HG03175 (cell line): ENCODE data around the gene KPNA6.

Source experiments
- ATAC-seq: cut with Tn5 transposase; IDR thresholded peaks from one replicate; pipeline ENCODE4 v1.9.1; 2021; ENCODE audit warnings: mild to moderate bottlenecking, moderate library complexity; ENCODE audit not compliant: unreplicated experiment

The KPNA6 gene

DNA sequence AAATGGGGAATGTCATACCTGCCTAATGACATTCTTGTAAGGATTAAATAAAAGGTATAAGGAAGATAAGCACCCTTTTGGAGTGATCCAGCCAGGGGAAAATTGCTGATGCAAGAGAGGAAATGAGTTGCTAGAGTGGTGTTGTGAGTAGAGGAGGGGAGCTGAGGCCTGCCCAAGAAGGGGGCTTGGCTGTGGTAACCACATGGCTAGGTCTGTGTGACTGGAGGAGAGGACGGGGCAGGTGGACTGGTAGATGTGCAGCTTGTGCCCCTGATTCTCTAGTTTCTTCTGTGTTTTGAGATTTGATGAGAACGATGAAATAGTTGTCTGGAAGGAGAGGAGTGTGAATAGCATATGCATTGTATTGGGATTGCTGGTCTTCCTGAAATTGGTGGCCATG is 78.2 kb downstream of the KPNA6 start:
- ATAC-seq = no peak

DNA sequence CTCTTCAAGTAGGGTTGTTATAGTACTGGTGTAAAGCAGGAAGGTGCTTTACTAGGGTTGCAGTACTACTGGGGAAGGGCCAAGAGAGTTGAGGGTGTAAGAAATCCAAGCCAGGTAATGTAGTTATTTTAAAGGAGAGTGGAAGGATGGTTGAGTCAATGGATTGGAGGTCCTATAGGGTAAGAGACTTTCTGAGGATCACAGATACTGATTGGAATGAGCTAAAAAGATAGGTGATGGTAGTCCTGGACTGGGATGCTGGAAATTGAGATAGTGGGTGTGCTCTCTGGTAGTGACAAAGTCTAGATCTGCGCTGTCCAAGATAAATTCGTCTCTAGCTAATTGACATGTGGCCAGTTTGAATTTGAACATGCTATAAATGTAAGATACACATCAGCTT is 78.6 kb downstream of the KPNA6 start:
- ATAC-seq = no peak

DNA sequence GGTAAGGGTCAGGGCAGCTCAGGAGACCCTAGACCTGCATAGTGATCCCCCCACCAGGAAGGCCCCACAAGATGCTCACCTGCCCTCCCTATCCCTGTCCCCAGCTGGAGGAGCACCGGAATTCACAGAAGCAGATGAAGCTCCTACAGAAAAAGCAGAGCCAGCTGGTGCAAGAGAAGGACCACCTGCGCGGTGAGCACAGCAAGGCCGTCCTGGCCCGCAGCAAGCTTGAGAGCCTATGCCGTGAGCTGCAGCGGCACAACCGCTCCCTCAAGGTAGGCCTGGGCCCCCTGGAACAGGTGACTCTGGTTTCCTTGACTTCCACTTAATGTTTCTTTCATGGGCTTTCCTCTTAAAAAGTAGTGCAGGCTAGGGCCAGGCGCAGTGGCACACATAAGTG is 80.0 kb downstream of the KPNA6 start:
- no peak for ATAC-seq

DNA sequence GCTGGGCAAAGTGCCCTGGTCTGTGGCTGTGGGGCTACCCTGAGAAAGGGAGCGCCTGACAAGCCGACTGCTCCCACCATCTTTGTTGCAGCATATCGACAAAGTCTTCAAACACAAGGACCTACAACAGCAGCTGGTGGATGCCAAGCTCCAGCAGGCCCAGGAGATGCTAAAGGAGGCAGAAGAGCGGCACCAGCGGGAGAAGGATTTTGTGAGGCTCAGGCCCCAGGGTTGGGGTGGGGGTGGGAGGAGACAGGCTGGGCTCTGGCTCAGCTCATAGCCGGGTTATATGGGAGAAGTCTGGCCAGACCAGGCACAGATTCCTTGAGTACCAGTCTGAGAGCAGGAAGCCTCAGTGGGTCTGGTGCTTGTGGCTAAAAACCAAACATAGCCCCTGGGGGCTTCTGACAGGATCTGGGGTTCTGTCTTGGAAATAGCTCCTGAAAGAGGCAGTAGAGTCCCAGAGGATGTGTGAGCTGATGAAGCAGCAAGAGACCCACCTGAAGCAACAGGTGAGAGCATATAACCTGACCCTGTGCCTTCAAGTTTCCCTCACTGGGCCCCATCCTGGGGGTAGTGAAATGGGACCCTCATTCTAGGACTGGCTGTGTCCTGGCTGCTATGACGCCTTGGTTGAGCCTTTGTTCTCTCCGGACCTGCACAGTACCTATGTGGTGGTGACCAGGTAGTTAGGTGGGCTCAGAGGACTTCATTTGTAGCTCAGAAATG is 84.5 kb downstream of the KPNA6 start:
- ATAC-seq = no peak

DNA sequence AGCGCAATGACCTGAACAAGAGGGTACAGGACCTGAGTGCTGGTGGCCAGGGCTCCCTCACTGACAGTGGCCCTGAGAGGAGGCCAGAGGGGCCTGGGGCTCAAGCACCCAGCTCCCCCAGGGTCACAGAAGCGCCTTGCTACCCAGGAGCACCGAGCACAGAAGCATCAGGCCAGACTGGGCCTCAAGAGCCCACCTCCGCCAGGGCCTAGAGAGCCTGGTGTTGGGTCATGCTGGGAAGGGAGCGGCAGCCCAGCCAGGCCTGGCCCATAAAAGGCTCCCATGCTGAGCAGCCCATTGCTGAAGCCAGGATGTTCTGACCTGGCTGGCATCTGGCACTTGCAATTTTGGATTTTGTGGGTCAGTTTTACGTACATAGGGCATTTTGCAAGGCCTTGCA is 87.1 kb downstream of the KPNA6 start:
- ATAC-seq = no peak

DNA sequence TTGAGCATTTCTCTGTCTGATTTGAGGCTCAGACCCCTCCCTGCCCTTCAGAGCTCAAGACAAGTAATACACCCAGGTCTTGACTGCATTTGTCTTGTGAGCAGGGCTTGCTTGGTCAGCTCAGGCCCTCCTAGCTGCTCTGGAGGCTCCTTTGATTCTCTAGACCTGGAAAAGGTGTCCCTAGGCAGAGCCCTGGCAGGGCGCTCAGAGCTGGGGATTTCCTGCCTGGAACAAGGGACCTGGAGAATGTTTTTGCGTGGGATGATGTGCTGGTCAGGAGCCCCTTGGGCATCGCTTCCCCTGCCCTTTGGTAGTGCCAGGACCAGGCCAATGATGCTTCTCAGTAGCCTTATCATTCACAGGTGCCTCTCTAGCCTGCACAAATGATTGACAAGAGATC is 87.7 kb downstream of the KPNA6 start:
- ATAC-seq = no peak

DNA sequence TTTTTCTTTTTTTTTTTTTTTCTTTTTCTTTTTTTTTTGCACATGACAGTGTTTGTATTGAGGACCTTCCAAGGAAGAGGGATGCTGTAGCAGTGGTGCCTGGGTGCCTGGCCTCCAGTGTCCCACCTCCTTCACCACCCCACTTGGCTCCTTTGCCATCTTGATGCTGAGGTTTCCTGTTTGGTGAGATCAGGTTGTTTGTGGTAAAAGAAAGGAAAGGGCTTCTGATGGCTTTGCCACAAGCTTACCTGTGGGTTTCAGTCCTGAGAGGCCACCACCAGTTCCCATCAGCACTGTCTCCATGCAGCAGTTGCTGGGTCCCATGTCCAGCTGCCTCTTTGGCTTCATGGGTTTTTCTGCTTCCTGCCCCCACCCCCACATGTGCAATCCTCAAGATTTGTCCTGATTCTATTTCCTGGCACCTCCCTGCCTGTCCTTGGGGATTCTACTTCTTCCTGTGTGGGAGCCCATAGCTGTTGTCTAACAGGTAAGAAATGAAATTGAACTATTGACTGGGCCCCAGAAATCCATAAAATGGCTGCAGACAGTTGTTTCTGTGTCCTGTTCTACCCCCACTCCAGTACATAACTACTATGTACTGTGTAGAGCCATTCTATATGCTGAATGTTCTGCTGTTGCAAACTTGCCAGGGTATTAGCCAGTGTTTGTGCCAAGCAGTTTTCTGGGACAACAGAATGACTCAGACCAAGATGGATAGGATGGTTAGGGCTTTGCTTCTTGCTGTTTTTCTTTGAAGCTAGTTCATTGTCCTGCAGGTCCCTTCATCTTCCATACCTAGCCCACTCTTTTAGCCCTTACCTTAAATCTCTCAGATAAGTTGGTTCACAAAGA is 88.3 kb downstream of the KPNA6 start:
- no peak for ATAC-seq

DNA sequence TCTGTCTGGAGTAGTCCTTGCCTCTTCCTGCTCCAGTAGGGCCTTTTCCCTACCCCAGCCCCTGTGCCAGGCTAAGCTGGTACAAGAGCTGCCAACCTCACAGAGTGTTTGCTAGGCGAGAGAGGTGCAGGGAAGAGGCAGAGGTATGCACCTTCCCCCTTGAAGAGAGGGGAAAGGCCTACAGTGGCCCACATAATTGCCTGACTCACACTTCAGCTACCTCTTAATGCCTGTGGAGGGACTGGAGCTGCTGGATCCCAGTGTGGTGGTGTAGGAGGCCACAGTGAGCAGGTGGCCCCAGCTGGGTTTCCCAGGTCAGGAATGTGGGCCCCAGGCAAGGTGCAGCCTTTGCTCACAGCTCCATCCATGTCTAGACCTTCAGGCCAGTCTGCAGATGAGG is 89.2 kb downstream of the KPNA6 start:
- ATAC-seq = no peak

DNA sequence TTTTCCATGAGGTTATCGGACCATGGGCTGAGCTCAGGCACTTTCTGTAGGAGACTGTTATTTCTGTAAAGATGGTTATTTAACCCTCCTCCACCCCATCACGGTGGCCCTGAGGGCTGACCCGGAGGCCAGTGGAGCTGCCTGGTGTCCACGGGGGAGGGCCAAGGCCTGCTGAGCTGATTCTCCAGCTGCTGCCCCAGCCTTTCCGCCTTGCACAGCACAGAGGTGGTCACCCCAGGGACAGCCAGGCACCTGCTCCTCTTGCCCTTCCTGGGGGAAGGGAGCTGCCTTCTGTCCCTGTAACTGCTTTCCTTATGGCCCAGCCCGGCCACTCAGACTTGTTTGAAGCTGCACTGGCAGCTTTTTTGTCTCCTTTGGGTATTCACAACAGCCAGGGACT is 90.0 kb downstream of the KPNA6 start:
- no peak for ATAC-seq

DNA sequence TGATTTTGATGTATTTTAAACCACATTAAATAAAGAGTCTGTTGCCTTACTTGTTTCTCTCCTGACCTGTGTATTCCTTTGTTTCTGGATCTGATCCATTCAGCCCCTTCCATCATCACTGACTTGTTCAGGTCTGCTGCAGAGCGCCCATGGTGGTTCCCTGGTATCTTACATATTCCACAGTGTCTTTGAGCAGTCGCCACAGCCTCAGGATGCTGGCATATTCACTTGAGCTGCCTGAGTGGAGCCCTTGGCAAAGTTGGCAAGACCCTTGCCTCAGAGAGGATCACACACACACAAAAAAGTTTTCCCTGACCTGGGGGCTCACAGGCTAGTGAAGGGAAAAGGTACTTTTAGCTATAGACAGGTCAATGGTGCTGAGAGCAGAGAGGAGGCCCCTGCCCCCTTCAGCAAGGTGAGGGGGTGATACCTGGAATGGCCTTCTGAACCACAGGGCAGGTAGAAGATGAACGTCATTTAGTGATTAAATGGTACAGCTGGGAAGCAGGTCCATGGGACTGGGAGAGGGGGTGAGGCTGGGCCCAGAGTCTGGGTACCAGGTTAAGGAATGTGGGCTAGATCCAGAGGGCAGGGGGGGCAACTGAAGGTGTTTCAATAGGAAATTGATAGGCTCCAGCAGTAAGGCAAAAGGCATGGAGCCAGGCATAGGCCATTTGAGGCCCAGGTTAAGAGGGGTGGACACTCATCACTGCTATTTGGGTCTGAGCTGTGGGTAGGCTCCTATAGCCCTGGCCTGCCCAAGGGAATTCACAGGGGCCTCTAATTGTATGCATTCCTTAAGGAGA is 90.6 kb downstream of the KPNA6 start:
- ATAC-seq = no peak

DNA sequence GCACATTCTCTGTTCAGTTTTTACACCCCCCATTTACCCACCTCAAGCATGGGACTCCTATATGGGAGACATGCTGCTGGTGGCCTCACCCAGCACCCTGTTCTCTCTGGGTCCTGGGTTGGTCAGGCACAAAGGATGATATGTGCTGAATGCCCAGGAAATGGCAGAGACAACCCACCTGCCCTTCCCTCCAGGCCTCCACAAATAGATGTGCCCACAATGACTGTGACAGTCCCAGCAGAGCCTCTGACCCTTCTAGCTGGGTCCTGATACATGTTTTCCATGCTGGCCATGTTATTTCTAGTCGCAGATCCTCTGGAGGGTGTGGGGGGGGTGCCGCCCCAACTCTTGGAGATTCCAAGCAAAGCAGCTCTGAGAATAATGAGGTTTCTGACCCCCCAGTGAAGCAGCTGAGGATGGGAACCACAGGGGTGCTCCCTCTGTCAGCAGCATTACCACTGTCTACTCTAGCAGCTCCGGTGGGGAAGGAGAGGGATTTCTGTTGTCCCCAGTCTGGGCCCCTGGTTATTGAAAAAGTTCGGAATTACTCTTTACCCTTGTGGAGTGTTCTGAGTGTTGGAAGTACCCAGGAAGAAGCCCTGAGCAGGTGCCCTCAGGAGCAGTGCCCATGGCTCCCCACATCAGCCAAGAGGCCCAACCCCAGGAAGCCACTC is 91.3 kb downstream of the KPNA6 start:
- no peak for ATAC-seq

DNA sequence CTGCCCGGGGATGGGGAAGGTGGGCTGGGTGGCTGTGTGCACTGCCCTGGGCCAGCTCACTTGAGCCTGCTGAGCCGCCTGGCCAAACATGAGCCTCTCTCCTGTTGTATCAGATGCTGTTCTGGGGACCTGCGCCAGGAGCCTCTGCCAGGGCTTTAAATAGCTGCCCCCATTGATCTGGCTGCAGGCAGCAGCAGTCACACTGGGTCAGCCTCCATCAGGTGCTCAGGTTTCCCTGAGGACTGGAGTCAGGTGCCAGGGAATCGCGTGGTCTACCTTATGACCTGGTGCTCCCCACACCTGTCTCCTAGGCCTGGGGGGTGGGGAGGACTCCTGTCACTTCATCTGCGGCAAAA is 91.8 kb downstream of the KPNA6 start:
- no peak for ATAC-seq

DNA sequence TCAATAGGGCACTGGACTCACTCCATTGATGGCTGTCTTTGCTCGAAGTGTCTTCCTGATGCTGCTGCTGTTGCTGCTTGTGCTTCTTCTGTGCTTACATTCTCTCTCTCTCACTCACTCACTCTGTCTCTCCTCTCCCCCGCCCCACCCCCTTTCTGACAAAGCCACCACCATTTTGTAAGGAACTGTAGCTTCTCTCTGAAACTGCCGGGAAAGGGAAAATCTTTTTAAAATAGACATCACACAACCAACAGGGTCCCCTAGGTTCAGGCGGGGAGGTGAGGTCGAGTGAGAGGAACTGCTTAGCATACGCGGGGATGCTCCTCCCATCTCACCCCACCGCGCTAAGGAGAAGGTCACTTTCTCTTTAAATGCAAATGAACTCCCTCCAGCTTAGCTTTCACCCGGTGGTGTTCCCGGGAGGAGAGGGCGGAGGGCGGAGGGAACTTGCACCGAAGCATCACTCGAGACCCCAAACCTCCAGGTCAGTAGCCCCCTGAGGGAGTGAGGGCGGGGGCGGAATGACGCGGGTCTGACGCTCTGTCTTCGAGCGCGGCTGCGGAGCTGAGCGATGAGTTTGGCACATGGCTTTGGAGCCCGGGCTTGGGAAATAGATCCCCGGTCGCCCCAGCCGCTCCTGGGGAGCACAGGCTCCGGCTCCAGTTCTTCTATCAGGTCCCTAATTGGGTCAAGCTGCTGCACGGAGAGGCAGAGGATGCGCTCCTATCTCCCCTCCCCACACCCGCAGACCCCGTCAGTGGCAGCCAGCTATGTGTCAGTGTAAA is 92.6 kb downstream of the KPNA6 start, which contains the start of gene CCDC28B:
TSS of gene CCDC28B (plus strand) at position 370 of the 785 bp plus-strand sequence. CDS start 1,341 bp downstream, outside the sequence.
- no peak for ATAC-seq

DNA sequence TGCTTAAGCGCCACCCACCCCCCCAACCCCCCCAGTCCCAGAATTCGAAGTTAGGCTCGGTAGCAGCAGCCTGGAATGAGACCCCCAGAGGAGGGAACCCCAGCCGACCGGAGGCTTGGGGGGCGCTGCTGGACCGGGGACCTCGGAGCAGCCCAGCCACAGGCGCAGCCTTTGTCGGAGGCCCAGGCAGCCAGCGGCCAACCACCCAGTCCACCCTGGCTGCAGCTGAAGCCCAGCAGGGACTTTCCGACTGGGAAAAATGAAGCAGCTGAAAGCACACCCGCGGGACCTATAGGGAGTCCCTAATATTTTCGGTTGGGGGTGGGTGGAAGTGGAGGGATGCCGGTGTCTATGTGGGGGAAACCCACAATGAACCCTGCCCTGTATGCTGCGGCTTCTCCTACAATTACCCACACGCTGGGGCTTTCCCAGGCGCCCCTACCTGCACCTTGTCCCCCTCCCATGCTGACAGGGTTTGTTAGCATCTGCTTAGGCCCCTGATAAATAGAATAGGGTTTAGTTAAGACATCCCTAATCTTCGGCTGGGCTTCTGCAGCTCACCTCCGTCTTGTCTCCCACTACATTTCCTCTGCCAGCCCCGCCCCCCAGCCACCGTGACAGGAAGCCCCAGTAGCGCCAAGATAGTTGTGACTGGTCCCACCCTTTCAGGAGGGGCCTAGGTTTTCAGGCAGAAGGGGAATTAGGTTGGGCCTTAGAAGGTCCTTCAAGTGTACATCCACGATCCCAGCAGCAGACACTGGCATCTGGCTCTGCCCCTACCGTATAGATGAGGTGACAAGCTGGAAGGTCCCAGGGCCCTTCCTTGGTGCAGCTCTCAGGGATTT is 93.4 kb downstream of the KPNA6 start:
- peak; percentile 34 for ATAC-seq

DNA sequence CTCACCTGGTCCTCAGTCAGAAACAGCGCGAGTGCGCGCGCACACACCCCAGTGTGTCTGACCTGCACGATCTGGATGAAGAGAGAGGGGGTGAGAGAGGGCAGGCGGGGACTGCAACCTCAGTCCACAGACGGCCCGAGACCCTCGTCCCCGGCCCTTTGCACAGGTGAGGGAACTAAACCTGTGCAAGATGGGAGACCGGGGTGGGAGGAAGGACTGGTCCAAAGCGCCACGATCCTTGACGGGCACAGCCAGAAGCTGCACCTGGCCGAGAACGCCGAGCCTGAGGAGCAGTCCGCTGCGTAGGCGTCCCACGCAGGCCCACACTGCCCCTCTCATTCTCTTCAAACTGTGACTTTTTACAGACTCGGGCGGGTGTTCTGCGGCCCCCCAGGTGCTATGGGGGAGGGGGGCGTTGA is 97.1 kb downstream of the KPNA6 start:
- ATAC-seq = no peak

DNA sequence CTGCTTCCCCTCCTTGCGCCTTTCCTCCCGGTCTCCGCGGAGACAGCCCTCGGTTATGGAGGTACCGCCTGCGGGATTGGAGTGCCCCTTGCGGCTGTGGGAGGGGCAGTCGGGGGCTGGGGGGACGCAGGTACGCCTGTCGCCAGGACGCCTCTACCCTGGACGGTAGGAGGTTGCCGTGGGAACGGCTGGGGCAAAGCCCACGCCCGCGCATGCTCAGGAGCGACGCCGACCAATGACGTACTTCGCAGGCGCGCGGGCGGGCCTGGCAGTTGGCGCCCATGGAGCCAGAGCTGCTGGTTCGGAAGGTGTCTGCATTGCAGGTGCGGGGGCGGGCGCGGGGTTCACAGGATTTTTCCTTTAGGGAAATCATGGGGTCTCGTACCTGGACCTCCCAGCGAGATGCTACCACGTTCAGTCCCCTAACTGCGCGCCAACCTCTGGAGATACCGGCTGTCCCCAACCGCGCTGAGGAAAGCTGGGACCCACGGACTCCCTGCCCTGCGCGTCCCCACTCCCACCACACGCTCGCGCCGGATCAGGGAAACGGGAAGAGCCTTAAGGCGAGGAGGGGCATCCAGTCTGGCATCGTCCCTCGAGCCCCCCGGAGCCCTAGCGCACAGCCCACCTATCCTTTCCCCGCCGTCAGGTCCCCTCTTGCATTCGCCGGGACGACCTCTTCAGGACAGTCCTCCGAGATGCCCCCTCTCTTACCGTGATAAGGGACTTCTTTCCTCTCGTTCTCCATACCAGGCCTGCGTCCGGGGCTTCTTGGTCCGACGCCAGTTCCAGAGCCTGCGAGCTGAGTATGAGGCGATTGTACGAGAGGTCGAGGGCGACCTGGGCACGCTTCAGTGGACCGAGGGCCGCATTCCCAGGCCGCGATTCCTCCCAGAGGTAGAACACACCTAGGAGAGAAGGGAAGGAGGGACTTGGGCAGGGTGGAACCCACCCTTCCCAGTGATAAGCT is 97.8 kb downstream of the KPNA6 start, which contains the start of gene IQCC:
TSS of gene IQCC (plus strand) at position 271 of the 970 bp plus-strand sequence. CDS start at position 282, 11 bp downstream.
- ATAC-seq = peak; percentile 50

DNA sequence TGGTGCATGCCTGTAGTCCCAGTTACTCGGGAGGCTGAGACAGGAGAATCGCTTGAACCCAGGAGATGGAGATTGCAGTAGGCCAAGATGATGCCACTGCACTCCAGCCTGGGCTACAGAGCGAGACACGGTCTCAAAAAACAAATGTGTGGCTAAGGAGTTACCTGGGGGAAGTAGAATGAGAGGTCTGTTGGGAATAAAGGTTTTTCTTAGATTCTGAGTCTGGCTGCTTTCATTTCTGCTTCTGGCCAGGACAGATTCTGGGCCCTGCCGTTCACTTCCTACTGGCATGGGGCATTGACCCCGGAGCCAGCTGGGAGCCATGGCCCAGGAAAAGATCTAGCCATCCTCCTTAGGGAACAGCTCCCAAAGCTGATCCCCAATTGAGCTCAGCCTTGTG is 100.6 kb downstream of the KPNA6 start:
- no peak for ATAC-seq

DNA sequence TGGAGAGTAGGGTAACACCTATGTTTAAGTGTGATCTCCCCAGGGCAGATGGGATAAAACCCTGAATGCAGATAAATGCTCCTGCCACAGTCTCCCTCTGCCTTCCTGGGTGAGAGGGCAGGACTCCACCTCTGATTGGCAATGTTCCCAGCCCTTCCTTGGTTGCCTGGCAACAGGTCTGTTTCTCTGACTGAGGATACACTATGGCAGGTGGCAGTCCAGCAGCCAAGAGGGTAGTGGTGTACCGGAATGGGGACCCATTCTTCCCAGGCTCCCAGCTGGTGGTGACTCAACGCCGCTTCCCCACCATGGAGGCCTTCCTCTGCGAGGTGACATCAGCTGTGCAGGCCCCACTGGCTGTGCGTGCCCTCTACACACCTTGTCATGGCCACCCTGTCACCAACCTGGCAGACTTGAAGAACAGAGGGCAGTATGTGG is 101.1 kb downstream of the KPNA6 start, which contains the start of gene DCDC2B:
TSS of gene DCDC2B (plus strand) at position 199 of the 438 bp plus-strand sequence. CDS start at position 204, 5 bp downstream.
- ATAC-seq = no peak
